Measurements from ENCODE around the gene ANKDD1B. TPM values are rescaled to one million over a fixed set of nuclear protein-coding genes. Genes with fewer than 3 reads are reported as not detected.

The ANKDD1B gene
- total and polyA plus RNA-seq, 2 of the 13 experiments (the other 11 are each of a cell fraction or from before 2014, with no cell fraction given) = 0.12 to 0.27 TPM

- peak; percentile 90; the same call in 1 of the 2 replicates for TF ChIP-seq HMGXB3 (CRISPR knock-in tag; IDR thresholded peaks at IDR 0.05; ENCODE audit: borderline replicate concordance)
- peak; percentile 49; the same call in 1 of the 2 replicates for TF ChIP-seq PHF21A (CRISPR knock-in tag; IDR thresholded peaks at IDR 0.05)
- TF ChIP-seq HBP1 (CRISPR knock-in tag; IDR thresholded peaks at IDR 0.05; ENCODE audit: low read depth) = no peak
- TF ChIP-seq KLF13 (CRISPR knock-in tag; IDR thresholded peaks at IDR 0.05) = no peak
- TF ChIP-seq ZNF350 (CRISPR knock-in tag; IDR thresholded peaks at IDR 0.05; ENCODE audit: borderline replicate concordance, low read depth) = peak; percentile 50; the same call in 1 of the 2 replicates
- no peak for TF ChIP-seq ZNF7 (CRISPR knock-in tag; IDR thresholded peaks at IDR 0.05)
- no peak for TF ChIP-seq U2AF1 (optimal IDR thresholded peaks at IDR 0.05; ENCODE audit: low read depth, low read length)
- peak; percentile 64; the same call in 1 of the 2 replicates for TF ChIP-seq KAT8 (CRISPR knock-in tag; IDR thresholded peaks at IDR 0.05)
- TF ChIP-seq RFXAP (CRISPR knock-in tag; IDR thresholded peaks at IDR 0.05; ENCODE audit: borderline replicate concordance) = 0 out of 2 replicates have a peak, but pooled peaks have one; percentile 33
- TF ChIP-seq MBD4 (IDR thresholded peaks at IDR 0.05; ENCODE audit: borderline replicate concordance, low read length) = no peak
- TF ChIP-seq, protein P1, sequence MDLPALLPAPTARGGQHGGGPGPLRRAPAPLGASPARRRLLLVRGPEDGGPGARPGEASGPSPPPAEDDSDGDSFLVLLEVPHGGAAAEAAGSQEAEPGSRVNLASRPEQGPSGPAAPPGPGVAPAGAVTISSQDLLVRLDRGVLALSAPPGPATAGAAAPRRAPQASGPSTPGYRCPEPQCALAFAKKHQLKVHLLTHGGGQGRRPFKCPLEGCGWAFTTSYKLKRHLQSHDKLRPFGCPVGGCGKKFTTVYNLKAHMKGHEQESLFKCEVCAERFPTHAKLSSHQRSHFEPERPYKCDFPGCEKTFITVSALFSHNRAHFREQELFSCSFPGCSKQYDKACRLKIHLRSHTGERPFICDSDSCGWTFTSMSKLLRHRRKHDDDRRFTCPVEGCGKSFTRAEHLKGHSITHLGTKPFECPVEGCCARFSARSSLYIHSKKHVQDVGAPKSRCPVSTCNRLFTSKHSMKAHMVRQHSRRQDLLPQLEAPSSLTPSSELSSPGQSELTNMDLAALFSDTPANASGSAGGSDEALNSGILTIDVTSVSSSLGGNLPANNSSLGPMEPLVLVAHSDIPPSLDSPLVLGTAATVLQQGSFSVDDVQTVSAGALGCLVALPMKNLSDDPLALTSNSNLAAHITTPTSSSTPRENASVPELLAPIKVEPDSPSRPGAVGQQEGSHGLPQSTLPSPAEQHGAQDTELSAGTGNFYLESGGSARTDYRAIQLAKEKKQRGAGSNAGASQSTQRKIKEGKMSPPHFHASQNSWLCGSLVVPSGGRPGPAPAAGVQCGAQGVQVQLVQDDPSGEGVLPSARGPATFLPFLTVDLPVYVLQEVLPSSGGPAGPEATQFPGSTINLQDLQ (CRISPR knock-in tag; IDR thresholded peaks at IDR 0.05) = no peak
- TF ChIP-seq MAFK (conservative IDR thresholded peaks at IDR 0.05 in 1 of 2, IDR thresholded peaks at IDR 0.05 in 1 of 2; ENCODE audit: low read length in 2 of 2) = no peak
- TF ChIP-seq ZNF563 (CRISPR knock-in tag; IDR thresholded peaks at IDR 0.05) = no peak
- TF ChIP-seq THAP11 (CRISPR knock-in tag; IDR thresholded peaks at IDR 0.05) = peak; percentile 71
- peak; percentile 65 for TF ChIP-seq ZMYM4 (CRISPR knock-in tag; IDR thresholded peaks at IDR 0.05)
- TF ChIP-seq, protein P2, sequence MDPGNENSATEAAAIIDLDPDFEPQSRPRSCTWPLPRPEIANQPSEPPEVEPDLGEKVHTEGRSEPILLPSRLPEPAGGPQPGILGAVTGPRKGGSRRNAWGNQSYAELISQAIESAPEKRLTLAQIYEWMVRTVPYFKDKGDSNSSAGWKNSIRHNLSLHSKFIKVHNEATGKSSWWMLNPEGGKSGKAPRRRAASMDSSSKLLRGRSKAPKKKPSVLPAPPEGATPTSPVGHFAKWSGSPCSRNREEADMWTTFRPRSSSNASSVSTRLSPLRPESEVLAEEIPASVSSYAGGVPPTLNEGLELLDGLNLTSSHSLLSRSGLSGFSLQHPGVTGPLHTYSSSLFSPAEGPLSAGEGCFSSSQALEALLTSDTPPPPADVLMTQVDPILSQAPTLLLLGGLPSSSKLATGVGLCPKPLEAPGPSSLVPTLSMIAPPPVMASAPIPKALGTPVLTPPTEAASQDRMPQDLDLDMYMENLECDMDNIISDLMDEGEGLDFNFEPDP (CRISPR knock-in tag; conservative IDR thresholded peaks at IDR 0.05) = no peak
- TF ChIP-seq HNRNPUL1 (IDR thresholded peaks at IDR 0.05; ENCODE audit: low read depth, low read length) = no peak
- TF ChIP-seq CBX5 (CRISPR knock-in tag; IDR thresholded peaks at IDR 0.05; ENCODE audit: borderline replicate concordance) = peak; percentile 73
- TF ChIP-seq ZNF652 (CRISPR knock-in tag; IDR thresholded peaks at IDR 0.05; ENCODE audit: borderline replicate concordance, low read depth) = no peak
- peak; percentile 63 for TF ChIP-seq ZBTB21 (CRISPR knock-in tag; IDR thresholded peaks at IDR 0.05)
- no peak for TF ChIP-seq ZFP36 (IDR thresholded peaks at IDR 0.05; ENCODE audit: borderline replicate concordance, low read depth, low read length, partially characterized antibody)
- 0 out of 2 replicates have a peak, but pooled peaks have one; percentile 63 for TF ChIP-seq ZNF12 (CRISPR knock-in tag; IDR thresholded peaks at IDR 0.05)
Measured at GRCh38 chr5:75720882-75721281, 109.6 kb downstream of the ANKDD1B start (continued).
